GM23338 (cell line): Measurements from ENCODE around the gene RAD9B.

ENCODE experiments used
- EZH2 ChIP-seq: fragments of 200-600 bp; sonication (generic); IDR thresholded peaks from one replicate; pipeline ENCODE4 v1.8.0; 2017; ENCODE audit warnings: antibody characterized with exemption, mild to moderate bottlenecking, low read depth; ENCODE audit not compliant: unreplicated experiment
- EZH2phosphoT487 ChIP-seq: fragments of 200-600 bp; sonication (generic); IDR thresholded peaks from one replicate; pipeline ENCODE4 v1.8.1; 2018; ENCODE audit warnings: antibody characterized with exemption; ENCODE audit not compliant: unreplicated experiment
- NANOG ChIP-seq: IDR thresholded peaks from 2 replicates; pipeline ENCODE4 v1.6.1; 2016; ENCODE audit warnings: antibody characterized with exemption, borderline replicate concordance
- POLR2AphosphoS5 ChIP-seq: IDR thresholded peaks from 2 replicates; pipeline ENCODE4 v1.6.1; 2016; ENCODE audit warnings: antibody characterized with exemption, low read depth
- ZNF114 ChIP-seq: fragments of 250-450 bp; sonication (Bioruptor Pico); IDR thresholded peaks from 2 replicates; pipeline ENCODE4 v1.5.0; 2020; ENCODE audit warnings: mild to moderate bottlenecking, moderate library complexity
- TF ChIP-seq, protein P1 (sequence below), 2 experiments: fragments of 200-600 bp in 1 of 2; sonication (generic) in 1 of 2; conservative IDR thresholded peaks; 2 replicates each; pipeline versions ENCODE4 v1.5.1 to v1.6.1; 2016 to 2017; ENCODE audit warnings: antibody characterized with exemption in 2 of 2, low read depth in 2 of 2, mild to moderate bottlenecking in 2 of 2, moderate library complexity in 1 of 2
- TF ChIP-seq, protein P2 (sequence below): IDR thresholded peaks from one replicate; pipeline ENCODE4 v1.6.1; 2018; ENCODE audit warnings: antibody characterized with exemption; ENCODE audit not compliant: unreplicated experiment

DNA sequence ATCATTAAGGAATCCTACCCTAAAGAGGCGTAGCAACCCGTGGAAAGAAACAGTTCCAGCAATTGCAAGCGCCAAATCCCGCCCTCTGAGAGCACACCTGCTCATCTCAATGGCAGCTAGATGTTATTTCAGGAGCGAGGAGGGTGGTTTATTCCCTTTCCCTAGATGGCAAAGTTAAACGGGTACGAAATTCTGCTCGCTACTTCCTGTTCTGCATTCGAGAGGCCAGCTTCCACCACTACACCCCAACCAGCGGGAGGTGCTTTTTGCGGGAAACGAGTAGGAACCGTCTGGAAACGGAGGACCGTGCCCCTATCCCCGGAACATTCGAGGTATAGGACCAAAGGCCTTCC, 756 bp upstream of the RAD9B start:
- TF ChIP-seq, protein P1, sequence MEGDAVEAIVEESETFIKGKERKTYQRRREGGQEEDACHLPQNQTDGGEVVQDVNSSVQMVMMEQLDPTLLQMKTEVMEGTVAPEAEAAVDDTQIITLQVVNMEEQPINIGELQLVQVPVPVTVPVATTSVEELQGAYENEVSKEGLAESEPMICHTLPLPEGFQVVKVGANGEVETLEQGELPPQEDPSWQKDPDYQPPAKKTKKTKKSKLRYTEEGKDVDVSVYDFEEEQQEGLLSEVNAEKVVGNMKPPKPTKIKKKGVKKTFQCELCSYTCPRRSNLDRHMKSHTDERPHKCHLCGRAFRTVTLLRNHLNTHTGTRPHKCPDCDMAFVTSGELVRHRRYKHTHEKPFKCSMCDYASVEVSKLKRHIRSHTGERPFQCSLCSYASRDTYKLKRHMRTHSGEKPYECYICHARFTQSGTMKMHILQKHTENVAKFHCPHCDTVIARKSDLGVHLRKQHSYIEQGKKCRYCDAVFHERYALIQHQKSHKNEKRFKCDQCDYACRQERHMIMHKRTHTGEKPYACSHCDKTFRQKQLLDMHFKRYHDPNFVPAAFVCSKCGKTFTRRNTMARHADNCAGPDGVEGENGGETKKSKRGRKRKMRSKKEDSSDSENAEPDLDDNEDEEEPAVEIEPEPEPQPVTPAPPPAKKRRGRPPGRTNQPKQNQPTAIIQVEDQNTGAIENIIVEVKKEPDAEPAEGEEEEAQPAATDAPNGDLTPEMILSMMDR (conservative IDR thresholded peaks at IDR 0.05; ENCODE audit: low read depth in 2 of 2) = no peak
- TF ChIP-seq EZH2phosphoT487 = no peak
- no peak for TF ChIP-seq POLR2AphosphoS5
- TF ChIP-seq ZNF114 (CRISPR knock-in tag) = no peak
- TF ChIP-seq EZH2 = no peak
- TF ChIP-seq, protein P2, sequence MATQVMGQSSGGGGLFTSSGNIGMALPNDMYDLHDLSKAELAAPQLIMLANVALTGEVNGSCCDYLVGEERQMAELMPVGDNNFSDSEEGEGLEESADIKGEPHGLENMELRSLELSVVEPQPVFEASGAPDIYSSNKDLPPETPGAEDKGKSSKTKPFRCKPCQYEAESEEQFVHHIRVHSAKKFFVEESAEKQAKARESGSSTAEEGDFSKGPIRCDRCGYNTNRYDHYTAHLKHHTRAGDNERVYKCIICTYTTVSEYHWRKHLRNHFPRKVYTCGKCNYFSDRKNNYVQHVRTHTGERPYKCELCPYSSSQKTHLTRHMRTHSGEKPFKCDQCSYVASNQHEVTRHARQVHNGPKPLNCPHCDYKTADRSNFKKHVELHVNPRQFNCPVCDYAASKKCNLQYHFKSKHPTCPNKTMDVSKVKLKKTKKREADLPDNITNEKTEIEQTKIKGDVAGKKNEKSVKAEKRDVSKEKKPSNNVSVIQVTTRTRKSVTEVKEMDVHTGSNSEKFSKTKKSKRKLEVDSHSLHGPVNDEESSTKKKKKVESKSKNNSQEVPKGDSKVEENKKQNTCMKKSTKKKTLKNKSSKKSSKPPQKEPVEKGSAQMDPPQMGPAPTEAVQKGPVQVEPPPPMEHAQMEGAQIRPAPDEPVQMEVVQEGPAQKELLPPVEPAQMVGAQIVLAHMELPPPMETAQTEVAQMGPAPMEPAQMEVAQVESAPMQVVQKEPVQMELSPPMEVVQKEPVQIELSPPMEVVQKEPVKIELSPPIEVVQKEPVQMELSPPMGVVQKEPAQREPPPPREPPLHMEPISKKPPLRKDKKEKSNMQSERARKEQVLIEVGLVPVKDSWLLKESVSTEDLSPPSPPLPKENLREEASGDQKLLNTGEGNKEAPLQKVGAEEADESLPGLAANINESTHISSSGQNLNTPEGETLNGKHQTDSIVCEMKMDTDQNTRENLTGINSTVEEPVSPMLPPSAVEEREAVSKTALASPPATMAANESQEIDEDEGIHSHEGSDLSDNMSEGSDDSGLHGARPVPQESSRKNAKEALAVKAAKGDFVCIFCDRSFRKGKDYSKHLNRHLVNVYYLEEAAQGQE = no peak
- TF ChIP-seq NANOG = no peak
